ENCODE measurements around the gene CTR9.

DNA sequence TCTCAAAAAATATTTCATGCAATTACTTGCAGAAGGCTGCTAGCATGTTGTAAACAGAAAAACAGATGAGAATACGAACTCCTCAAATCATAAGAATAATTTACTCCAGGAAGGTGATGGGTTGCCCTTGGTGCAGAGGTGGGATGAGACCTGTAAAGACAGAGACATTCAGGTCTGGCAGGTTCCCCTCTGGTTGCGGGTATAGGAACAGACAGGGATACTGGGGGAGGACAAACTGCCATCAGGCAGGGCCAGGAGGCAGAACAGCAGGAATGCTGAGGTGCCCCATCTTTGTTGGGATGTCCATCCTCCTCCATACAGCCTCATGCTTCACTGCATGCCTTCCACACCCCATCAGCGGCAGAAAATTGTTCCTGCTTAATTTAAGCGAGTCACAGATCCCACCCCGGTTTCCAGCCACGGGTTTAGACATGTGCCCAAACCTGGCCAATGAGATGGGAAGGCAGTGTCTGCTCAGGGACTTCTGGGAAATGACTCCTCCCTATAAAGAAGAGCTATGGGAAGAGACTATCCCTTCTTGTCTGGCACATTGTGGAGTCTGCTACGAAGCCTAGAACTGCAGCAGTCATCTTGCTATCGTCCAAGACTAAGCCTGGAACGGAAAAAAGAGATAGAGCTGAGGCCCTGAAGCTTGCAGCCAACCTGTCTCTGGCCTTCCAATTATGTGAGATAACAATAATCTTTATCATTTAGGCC, 34.3 kb upstream of the CTR9 start:
- no peak for TF ChIP-seq POLR2A (IDR thresholded peaks at IDR 0.05; ENCODE audit: low read length)
- no peak for TF ChIP-seq GATA1 (IDR thresholded peaks at IDR 0.05; ENCODE audit: low read depth, low read length)
